GM19240 (cell line): Measurements from ENCODE around the gene HECW1.
A peak's percentile ranks its signal among the peaks of the same experiment; 100 is the strongest.
"Not testable (repeated sequence)": the region's sequence is repeated elsewhere in the genome, so short reads cannot be mapped to it uniquely, and the experiment has no call there.

Experiments
- DNase-seq: peaks from one replicate; pipeline ENCODE4 v3.0.0; 2011; ENCODE audit warnings: low spot score; ENCODE audit not compliant: insufficient read length

HECW1 gene

GRCh38 chr7:43596426-43596825 is 484.0 kb downstream of the HECW1 start:
- DNase-seq, result not testable (repeated sequence)

GRCh38 chr7:43600056-43600455 is 487.6 kb downstream of the HECW1 start:
- DNase-seq, result no peak

DNA sequence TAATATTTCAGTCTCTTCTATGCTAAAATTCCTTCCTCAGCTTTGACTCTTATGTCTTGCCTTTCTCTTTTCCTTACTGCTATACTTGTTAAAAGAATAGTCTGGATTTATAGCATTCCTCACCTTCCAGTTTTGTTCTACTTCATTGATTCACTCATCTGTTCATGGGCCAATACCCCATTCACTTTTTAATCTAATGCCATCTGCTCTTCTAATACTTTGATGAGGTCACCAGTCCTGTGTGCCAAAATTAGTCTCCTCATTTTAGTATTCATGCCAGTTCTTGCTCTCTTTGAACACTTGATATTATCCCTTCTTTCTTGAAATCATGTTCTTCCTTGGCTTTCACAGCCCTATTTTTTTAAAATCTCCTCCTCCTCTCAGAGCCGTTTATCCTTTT is 489.8 kb downstream of the HECW1 start:
- DNase-seq, result no peak

- DNase-seq, result no peak
These were observed 491.8 kb downstream of the HECW1 start for GRCh38 chr7:43604251-43604650.

GRCh38 chr7:43609097-43609496 is 496.6 kb downstream of the HECW1 start:
- no peak for DNase-seq

DNA sequence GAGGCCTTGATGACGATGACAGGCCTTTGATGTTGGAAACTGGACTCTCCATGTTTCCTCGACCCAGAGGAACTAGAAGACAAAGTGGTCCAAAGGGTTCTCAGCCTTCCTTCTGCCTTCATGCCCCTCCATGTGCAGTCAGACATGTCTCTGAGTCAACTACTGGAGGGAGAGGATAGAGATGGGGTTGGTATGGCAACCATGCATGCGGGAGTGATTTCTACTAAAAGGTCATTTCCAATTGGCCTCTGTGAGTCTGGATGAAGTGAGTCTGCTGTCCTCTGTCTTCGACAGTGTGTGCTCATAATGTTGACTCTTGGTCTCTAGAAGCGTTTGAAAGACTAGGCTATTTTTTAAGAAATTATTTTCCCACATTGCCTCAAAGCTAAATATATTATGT is 499.7 kb downstream of the HECW1 start:
- DNase-seq, result no peak

DNA sequence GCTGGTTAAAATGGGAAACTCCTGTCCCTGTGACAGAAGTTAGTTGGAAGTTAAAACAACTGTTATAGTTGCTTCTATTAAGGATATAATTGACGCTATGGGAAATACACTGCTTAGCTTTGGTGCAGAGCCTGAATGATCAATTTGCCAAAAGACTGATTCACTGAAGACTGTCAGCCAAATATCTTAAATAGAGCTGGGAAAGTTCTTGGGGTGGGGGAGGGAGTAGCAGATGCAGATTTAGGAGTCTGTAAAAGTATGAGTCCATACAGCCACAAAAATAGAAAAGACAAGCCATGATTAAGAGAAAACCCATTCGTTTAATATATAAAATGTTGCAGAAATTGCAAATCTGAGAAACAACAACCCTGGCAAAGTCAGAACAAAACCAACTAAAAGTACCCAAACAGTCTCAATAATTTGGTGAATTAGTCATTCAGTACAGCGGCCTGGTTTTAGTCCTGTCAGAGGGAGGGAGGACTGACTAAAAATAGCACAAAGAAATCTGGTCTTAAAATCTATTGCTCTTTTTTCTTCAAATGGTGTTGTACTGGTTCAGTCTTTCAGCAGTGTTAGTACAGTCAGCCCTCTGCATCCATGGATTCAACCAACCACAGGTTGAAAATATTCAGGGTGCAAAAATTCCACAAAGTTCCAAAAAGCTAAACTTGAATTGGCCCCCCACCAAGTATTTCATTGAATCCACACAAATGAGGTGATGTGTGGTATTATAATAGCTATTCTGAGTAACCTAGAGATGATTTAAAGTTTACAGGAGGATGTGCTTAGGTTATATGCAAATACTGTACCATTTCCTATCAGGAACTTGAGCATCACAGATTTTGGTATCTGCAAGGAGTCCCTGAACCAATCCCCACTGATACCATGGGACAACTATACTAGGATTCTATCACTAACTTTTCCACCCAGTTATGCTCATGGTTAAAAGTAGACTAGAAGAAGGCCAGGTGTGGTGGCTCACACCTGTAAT is 500.4 kb downstream of the HECW1 start:
- peak; percentile 24 for DNase-seq
